Measurements from ENCODE around the gene NELL1. TPM values are rescaled to one million over a fixed set of nuclear protein-coding genes. Genes with fewer than 3 reads are reported as not detected.

NELL1 gene
- total RNA-seq, 1 experiment from 2014 or later: 0.19 TPM

DNA sequence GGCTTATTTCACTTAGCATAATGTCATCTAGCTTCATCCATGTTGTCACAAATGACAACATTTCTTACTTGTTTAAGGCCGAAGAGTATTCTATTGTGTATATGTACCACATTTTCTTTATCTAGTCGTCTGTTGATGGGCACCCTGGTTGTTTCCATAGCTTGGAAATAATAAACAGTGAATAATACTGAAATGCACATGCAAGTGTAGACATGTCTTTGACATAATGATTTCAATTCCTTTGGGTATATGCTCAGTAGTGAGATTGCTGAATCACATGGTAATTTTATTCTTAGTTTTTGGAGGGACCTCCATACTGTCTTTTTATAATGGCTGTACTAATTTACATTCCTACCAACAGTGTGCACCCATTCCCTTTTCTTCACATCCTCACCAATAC, 508.0 kb downstream of the NELL1 start:
- Histone ChIP-seq H3K4me3 (ENCODE audit: low read length) (no peak overlapping the region), H3K27ac (ENCODE audit: low read length) (no peak overlapping the region), H3K4me2 (ENCODE audit: low read depth, low read length, poor library complexity, severe bottlenecking) (no peak overlapping the region), H3K4me1 (ENCODE audit: low read length) (no peaks in the 10 kb centered on the region), H3K27me3 (ENCODE audit: low read length) (no peaks in the 10 kb centered on the region), H2AFZ (ENCODE audit: low read length) (no peak overlapping the region), H3K79me2 (ENCODE audit: low read length) (no peaks in the 10 kb centered on the region), H4K20me1 (ENCODE audit: insufficient read depth, low read depth, low read length) (no peaks in the 10 kb centered on the region), H3K9ac (ENCODE audit: low read length) (no peak overlapping the region), H3K9me3 (ENCODE audit: low read length) (no peaks in the 10 kb centered on the region), H3K36me3 (ENCODE audit: insufficient read depth, low read length) (no peaks in the 10 kb centered on the region), H3K9me2 (replicated peaks; ENCODE audit: insufficient read depth, low read length) (no peaks in the 10 kb centered on the region)
- no peak for DNase-seq

DNA sequence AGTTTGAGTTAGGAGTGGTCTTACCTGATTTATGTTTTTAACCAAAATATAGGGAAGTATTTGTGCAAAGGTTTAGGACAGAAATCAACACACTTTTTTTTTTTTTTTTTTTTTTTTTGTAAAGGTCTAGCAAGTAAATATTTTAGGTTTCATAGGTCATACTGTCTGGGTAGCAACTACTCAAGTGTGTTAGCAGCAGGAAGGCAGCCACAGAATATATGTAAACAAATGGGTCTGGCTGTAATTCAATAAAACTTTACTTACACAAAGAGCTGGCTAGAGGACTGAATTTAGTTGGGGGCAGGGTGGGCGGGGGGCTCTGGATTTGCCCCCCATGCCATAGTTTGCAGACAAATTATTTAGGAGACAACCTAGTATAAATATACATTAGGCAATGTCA, 510.4 kb downstream of the NELL1 start:
- Histone ChIP-seq H3K27ac (ENCODE audit: low read length) (no peak overlapping the region), H4K20me1 (ENCODE audit: insufficient read depth, low read depth, low read length) (no peaks in the 10 kb centered on the region), H3K4me2 (ENCODE audit: low read depth, low read length, poor library complexity, severe bottlenecking) (no peak overlapping the region), H3K79me2 (ENCODE audit: low read length) (no peaks in the 10 kb centered on the region), H3K9me2 (replicated peaks; ENCODE audit: insufficient read depth, low read length) (no peaks in the 10 kb centered on the region), H3K9me3 (ENCODE audit: low read length) (no peaks in the 10 kb centered on the region), H3K4me1 (ENCODE audit: low read length) (no peaks in the 10 kb centered on the region), H3K36me3 (ENCODE audit: insufficient read depth, low read length) (no peaks in the 10 kb centered on the region), H3K27me3 (ENCODE audit: low read length) (no peaks in the 10 kb centered on the region), H2AFZ (ENCODE audit: low read length) (no peak overlapping the region), H3K9ac (ENCODE audit: low read length) (no peak overlapping the region), H3K4me3 (ENCODE audit: low read length) (no peak overlapping the region)
- no peak for DNase-seq

DNA sequence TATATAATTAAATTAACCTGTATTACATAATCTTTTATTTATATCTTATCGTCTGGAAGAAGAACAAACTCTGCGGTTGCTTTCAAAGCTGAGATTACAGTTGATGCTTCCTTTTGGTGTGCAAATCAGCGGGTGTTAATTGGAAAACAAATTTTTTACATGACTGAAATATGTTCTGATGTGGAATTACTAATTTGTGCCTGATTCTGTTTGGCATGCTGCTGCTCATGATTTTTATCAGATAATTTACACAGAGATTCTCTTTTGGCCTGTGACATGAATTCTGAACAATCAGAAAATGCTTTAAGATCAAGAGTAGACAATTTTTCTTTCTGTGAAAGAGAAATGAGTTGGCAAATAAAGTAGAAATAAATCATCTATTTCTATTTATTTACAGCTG, 510.8 kb downstream of the NELL1 start:
- Histone ChIP-seq H3K36me3 (ENCODE audit: insufficient read depth, low read length) (no peaks in the 10 kb centered on the region), H3K9me2 (replicated peaks; ENCODE audit: insufficient read depth, low read length) (no peaks in the 10 kb centered on the region), H3K4me3 (ENCODE audit: low read length) (no peak overlapping the region), H3K4me1 (ENCODE audit: low read length) (no peaks in the 10 kb centered on the region), H3K79me2 (ENCODE audit: low read length) (no peaks in the 10 kb centered on the region), H3K4me2 (ENCODE audit: low read depth, low read length, poor library complexity, severe bottlenecking) (no peak overlapping the region), H3K9me3 (ENCODE audit: low read length) (no peaks in the 10 kb centered on the region), H4K20me1 (ENCODE audit: insufficient read depth, low read depth, low read length) (no peaks in the 10 kb centered on the region), H3K27ac (ENCODE audit: low read length) (no peak overlapping the region), H3K9ac (ENCODE audit: low read length) (no peak overlapping the region), H2AFZ (ENCODE audit: low read length) (no peak overlapping the region), H3K27me3 (ENCODE audit: low read length) (no peaks in the 10 kb centered on the region)
- no peak for DNase-seq

DNA sequence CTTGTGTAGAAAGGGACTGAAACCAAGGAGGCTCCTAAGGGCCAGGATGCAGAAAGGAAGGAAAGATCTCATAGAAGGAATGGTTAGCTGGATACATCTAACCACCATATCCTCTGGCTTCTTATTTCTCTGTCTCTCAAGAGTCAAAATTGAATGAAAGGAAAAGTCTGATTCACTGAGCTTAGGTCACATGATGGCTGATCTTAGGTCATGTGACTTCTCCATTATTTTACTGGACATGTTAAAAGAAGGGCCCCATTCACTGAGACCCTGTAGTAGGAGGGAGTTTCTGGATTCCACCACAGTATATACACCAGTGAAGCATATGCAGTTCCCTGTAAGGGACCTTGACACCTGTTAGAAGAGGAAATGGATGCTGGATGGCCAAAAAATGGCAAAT, 516.6 kb downstream of the NELL1 start:
- Histone ChIP-seq H3K79me2 (ENCODE audit: low read length) (no peaks in the 10 kb centered on the region), H3K27me3 (ENCODE audit: low read length) (no peaks in the 10 kb centered on the region), H3K9me3 (ENCODE audit: low read length) (no peaks in the 10 kb centered on the region), H3K9ac (ENCODE audit: low read length) (no peak overlapping the region), H3K4me3 (ENCODE audit: low read length) (no peak overlapping the region), H2AFZ (ENCODE audit: low read length) (no peak overlapping the region), H3K4me1 (ENCODE audit: low read length) (peaks cover 7% of the 10 kb centered on the region), H3K4me2 (ENCODE audit: low read depth, low read length, poor library complexity, severe bottlenecking) (no peak overlapping the region), H3K36me3 (ENCODE audit: insufficient read depth, low read length) (no peaks in the 10 kb centered on the region), H3K27ac (ENCODE audit: low read length) (no peak overlapping the region), H3K9me2 (replicated peaks; ENCODE audit: insufficient read depth, low read length) (no peaks in the 10 kb centered on the region), H4K20me1 (ENCODE audit: insufficient read depth, low read depth, low read length) (no peaks in the 10 kb centered on the region)
- no peak for DNase-seq

DNA sequence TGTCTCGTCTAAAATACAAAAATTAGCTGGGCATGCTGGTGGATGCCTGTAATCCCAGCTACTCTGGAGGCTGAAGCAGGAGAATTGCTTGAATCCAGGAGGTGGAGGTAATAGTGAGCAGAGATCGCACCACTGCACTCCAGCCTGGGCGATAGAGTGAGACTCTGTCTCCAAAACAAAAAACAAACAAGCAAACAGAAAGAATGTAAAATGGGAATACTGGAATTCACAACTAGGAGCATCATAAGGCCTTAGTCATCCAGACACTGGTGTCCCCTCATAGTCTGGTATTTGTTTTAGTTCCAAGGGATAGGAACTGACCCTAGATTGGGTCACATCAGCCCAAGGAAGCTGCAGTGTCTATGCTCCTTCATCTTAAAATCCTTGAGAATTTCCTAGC, 520.8 kb downstream of the NELL1 start:
- Histone ChIP-seq H3K4me2 (ENCODE audit: low read depth, low read length, poor library complexity, severe bottlenecking) (no peak overlapping the region), H3K36me3 (ENCODE audit: insufficient read depth, low read length) (no peaks in the 10 kb centered on the region), H2AFZ (ENCODE audit: low read length) (no peak overlapping the region), H3K9ac (ENCODE audit: low read length) (no peak overlapping the region), H3K9me3 (ENCODE audit: low read length) (no peaks in the 10 kb centered on the region), H3K27ac (ENCODE audit: low read length) (no peak overlapping the region), H3K4me1 (ENCODE audit: low read length) (peaks cover 7% of the 10 kb centered on the region), H3K9me2 (replicated peaks; ENCODE audit: insufficient read depth, low read length) (no peaks in the 10 kb centered on the region), H3K27me3 (ENCODE audit: low read length) (no peaks in the 10 kb centered on the region), H3K4me3 (ENCODE audit: low read length) (no peak overlapping the region), H3K79me2 (ENCODE audit: low read length) (no peaks in the 10 kb centered on the region), H4K20me1 (ENCODE audit: insufficient read depth, low read depth, low read length) (no peaks in the 10 kb centered on the region)
- no peak for DNase-seq

DNA sequence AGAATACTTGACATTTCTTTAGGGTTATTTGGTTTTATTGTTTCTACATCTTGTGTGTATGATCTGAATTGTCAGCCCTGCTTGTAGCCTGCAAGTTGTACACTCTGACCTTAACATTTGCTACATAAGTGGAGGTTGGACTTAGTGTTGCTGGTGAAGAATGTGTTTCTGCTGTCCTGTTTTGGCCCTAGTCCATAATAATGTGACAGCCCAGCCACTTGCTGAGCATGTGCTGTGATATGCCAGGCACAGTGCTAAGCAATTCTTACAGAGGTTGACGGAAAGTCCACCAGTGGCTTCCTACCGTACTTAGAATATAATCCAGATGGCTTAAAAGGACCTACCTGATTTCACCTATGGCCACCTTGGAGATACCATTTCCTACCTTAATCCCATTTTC, 526.6 kb downstream of the NELL1 start:
- Histone ChIP-seq H3K4me3 (ENCODE audit: low read length) (no peak overlapping the region), H3K36me3 (ENCODE audit: insufficient read depth, low read length) (no peaks in the 10 kb centered on the region), H3K9me2 (replicated peaks; ENCODE audit: insufficient read depth, low read length) (no peaks in the 10 kb centered on the region), H3K4me1 (ENCODE audit: low read length) (no peaks in the 10 kb centered on the region), H3K27ac (ENCODE audit: low read length) (no peak overlapping the region), H3K9ac (ENCODE audit: low read length) (no peak overlapping the region), H4K20me1 (ENCODE audit: insufficient read depth, low read depth, low read length) (no peaks in the 10 kb centered on the region), H3K79me2 (ENCODE audit: low read length) (no peaks in the 10 kb centered on the region), H2AFZ (ENCODE audit: low read length) (no peak overlapping the region), H3K27me3 (ENCODE audit: low read length) (no peaks in the 10 kb centered on the region), H3K4me2 (ENCODE audit: low read depth, low read length, poor library complexity, severe bottlenecking) (no peak overlapping the region), H3K9me3 (ENCODE audit: low read length) (no peaks in the 10 kb centered on the region)
- DNase-seq: no peak

DNA sequence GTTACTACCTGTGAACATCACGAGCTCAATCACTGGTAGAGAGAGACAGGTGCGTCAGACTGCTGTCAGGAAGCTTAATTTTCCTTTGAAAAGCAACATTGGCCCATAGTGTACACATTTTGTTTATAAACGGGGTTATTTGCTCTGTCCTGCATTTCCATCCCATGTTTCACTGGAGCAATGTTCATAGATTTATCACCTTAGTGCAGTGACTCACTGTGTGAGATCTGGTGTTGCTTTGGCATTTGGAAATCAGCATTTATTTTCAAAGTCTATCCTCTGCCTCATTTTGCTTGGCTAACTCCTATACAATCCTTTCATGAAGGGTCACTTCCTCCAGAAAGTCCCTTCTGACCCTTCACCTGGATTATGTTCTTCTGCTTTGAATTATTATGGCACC, 529.1 kb downstream of the NELL1 start:
- H3K4me2 ChIP-seq (ENCODE audit: low read depth, low read length, poor library complexity, severe bottlenecking): no peak overlapping the region
- no peaks in the 10 kb centered on the region for H3K27me3 ChIP-seq (ENCODE audit: low read length)
- H3K27ac ChIP-seq (ENCODE audit: low read length): no peak overlapping the region
- H3K79me2 ChIP-seq (ENCODE audit: low read length): no peaks in the 10 kb centered on the region
- no peaks in the 10 kb centered on the region for H3K4me1 ChIP-seq (ENCODE audit: low read length)
- no peak overlapping the region for H3K4me3 ChIP-seq (ENCODE audit: low read length)
- H2AFZ ChIP-seq (ENCODE audit: low read length): no peak overlapping the region
- DNase-seq: no peak
- no peaks in the 10 kb centered on the region for H3K36me3 ChIP-seq (ENCODE audit: insufficient read depth, low read length)
- H3K9ac ChIP-seq (ENCODE audit: low read length): no peak overlapping the region
- H3K9me3 ChIP-seq (ENCODE audit: low read length): no peaks in the 10 kb centered on the region
- no peaks in the 10 kb centered on the region for H4K20me1 ChIP-seq (ENCODE audit: insufficient read depth, low read depth, low read length)
- no peaks in the 10 kb centered on the region for H3K9me2 ChIP-seq (replicated peaks; ENCODE audit: insufficient read depth, low read length)

DNA sequence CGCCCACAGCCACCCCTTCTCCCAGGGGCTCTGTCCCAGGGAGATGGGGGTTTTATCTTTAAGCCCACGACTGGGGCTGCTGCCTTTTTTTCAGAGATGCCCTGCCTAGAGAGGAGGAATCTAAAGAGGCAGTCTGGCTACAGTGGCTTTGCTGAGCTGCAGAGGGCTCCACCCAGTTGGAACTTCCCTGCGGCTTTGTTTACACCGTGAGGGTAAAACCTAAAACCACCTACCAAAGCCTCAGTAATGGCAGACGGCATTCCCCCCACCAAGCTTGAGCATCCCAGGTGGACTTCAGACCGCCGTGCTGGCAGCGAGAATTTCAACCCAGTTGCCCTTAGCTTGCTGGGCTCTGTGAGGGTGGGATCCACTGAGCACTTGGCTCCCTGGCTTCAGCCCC, 535.8 kb downstream of the NELL1 start:
- Histone ChIP-seq H3K9me2 (replicated peaks; ENCODE audit: insufficient read depth, low read length) (no peaks in the 10 kb centered on the region), H3K27me3 (ENCODE audit: low read length) (no peaks in the 10 kb centered on the region), H3K4me1 (ENCODE audit: low read length) (no peaks in the 10 kb centered on the region), H4K20me1 (ENCODE audit: insufficient read depth, low read depth, low read length) (no peaks in the 10 kb centered on the region), H3K79me2 (ENCODE audit: low read length) (no peaks in the 10 kb centered on the region), H3K9ac (ENCODE audit: low read length) (no peak overlapping the region), H3K36me3 (ENCODE audit: insufficient read depth, low read length) (no peaks in the 10 kb centered on the region), H3K4me2 (ENCODE audit: low read depth, low read length, poor library complexity, severe bottlenecking) (no peak overlapping the region), H3K4me3 (ENCODE audit: low read length) (no peak overlapping the region), H3K9me3 (ENCODE audit: low read length) (no peaks in the 10 kb centered on the region), H2AFZ (ENCODE audit: low read length) (no peak overlapping the region), H3K27ac (ENCODE audit: low read length) (no peak overlapping the region)
- DNase-seq: no peak

DNA sequence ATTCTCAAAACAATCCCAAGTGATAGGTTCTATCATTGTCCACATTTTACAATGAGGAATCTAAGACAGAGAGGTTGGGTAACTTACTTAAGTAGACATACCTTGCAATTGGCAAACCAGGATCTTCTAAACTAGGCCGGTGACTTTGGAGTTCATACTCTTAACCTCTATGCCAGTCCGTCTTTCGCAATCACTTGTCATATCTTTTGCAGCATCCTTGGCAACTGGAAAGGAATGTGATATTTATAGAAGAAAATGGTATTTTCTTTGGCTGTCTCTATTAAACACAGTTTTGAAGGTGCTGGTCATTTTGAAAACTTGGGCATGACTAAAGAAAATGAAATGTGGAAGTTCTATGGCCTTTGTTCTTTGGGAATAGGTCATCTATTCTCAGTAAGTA, 556.5 kb downstream of the NELL1 start:
- DNase-seq: no peak
- Histone ChIP-seq H3K9me3 (ENCODE audit: low read length) (no peaks in the 10 kb centered on the region), H3K9me2 (replicated peaks; ENCODE audit: insufficient read depth, low read length) (no peaks in the 10 kb centered on the region), H3K36me3 (ENCODE audit: insufficient read depth, low read length) (no peaks in the 10 kb centered on the region), H3K9ac (ENCODE audit: low read length) (no peak overlapping the region), H3K27me3 (ENCODE audit: low read length) (0 out of 2 replicates have a peak, but pooled peaks cover 3% of the 10 kb centered on the region), H3K4me1 (ENCODE audit: low read length) (no peaks in the 10 kb centered on the region), H3K4me3 (ENCODE audit: low read length) (no peak overlapping the region), H3K4me2 (ENCODE audit: low read depth, low read length, poor library complexity, severe bottlenecking) (no peak overlapping the region), H3K79me2 (ENCODE audit: low read length) (no peaks in the 10 kb centered on the region), H2AFZ (ENCODE audit: low read length) (no peak overlapping the region), H4K20me1 (ENCODE audit: insufficient read depth, low read depth, low read length) (no peaks in the 10 kb centered on the region), H3K27ac (ENCODE audit: low read length) (no peak overlapping the region)

Data from Karpas-422 (cell line).